Stimulated activated memory B cell treated with anti-CD40 and anti-IgM and Interleukin-4, amounts not matched to agents 10 μg/mL and 1 μg/mL and 100 μg/mL, for 72 hours (primary cell): ENCODE results near the gene GCK.
A peak's percentile ranks its signal among the peaks of the same experiment; 100 is the strongest.

Experiments used
- ATAC-seq: fragments of 150-1000 bp; cut with Tn5 transposase; 2 replicates; pipeline ENCODE4 v1.10.0; 2021
- H3K27ac Mint-ChIP-seq: one replicate; pipeline ENCODE4 v1.8.0; 2022; ENCODE audit warnings: mild to moderate bottlenecking, mixed read lengths
- H3K27me3 Mint-ChIP-seq: one replicate; pipeline ENCODE4 v1.8.0; 2022; ENCODE audit warnings: mixed read lengths
- H3K36me3 Mint-ChIP-seq: one replicate; pipeline ENCODE4 v1.8.0; 2022; ENCODE audit warnings: mixed read lengths
- H3K4me1 Mint-ChIP-seq: one replicate; pipeline ENCODE4 v1.8.0; 2022; ENCODE audit warnings: mixed read lengths
- H3K4me3 Mint-ChIP-seq: one replicate; pipeline ENCODE4 v1.8.0; 2022; ENCODE audit warnings: mild to moderate bottlenecking, moderate library complexity, mixed read lengths
- H3K9me3 Mint-ChIP-seq: one replicate; pipeline ENCODE4 v1.8.0; 2022; ENCODE audit warnings: mixed read lengths

GCK gene

GRCh38 chr7:44196450-44196872, 7.2 kb upstream of the GCK start:
- peaks cover 8% of the 10 kb centered on the region for H3K4me1 Mint-ChIP-seq
- H3K27ac Mint-ChIP-seq = no peak overlapping the region
- H3K9me3 Mint-ChIP-seq = no peaks in the 10 kb centered on the region
- no peak for ATAC-seq
- H3K27me3 Mint-ChIP-seq = peaks cover 18% of the 10 kb centered on the region
- H3K4me3 Mint-ChIP-seq = no peak overlapping the region
- H3K36me3 Mint-ChIP-seq = no peaks in the 10 kb centered on the region

GRCh38 chr7:44195889-44196288, 6.7 kb upstream of the GCK start:
- H3K4me3 Mint-ChIP-seq = no peak overlapping the region
- no peak overlapping the region for H3K27ac Mint-ChIP-seq
- H3K36me3 Mint-ChIP-seq = no peaks in the 10 kb centered on the region
- H3K4me1 Mint-ChIP-seq = peaks cover 7% of the 10 kb centered on the region
- peaks cover 18% of the 10 kb centered on the region for H3K27me3 Mint-ChIP-seq
- no peak for ATAC-seq
- H3K9me3 Mint-ChIP-seq = no peaks in the 10 kb centered on the region

- H3K27me3 Mint-ChIP-seq = peaks cover 18% of the 10 kb centered on the region
Observed at GRCh38 chr7:44194562-44195145, 5.4 kb upstream of the GCK start.

GRCh38 chr7:44194069-44194468, 4.8 kb upstream of the GCK start:
- no peaks in the 10 kb centered on the region for H3K9me3 Mint-ChIP-seq
- H3K36me3 Mint-ChIP-seq = no peaks in the 10 kb centered on the region
- H3K4me3 Mint-ChIP-seq = no peak overlapping the region
- no peak for ATAC-seq
- peaks cover 18% of the 10 kb centered on the region for H3K27me3 Mint-ChIP-seq
- no peak overlapping the region for H3K27ac Mint-ChIP-seq
- peaks cover 7% of the 10 kb centered on the region for H3K4me1 Mint-ChIP-seq

More at GRCh38 chr7:44194562-44195145, 5.4 kb upstream of the GCK start:
- Mint-ChIP-seq H3K36me3 (no peaks in the 10 kb centered on the region), H3K9me3 (no peaks in the 10 kb centered on the region), H3K27ac (no peak overlapping the region), H3K4me1 (peaks cover 7% of the 10 kb centered on the region), H3K4me3 (no peak overlapping the region)
- ATAC-seq = no peak

GRCh38 chr7:44193011-44193802, 4.0 kb upstream of the GCK start:
- no peak for ATAC-seq
- peaks cover 7% of the 10 kb centered on the region for H3K4me1 Mint-ChIP-seq
- no peaks in the 10 kb centered on the region for H3K9me3 Mint-ChIP-seq
- no peaks in the 10 kb centered on the region for H3K36me3 Mint-ChIP-seq
- no peak overlapping the region for H3K4me3 Mint-ChIP-seq
- H3K27ac Mint-ChIP-seq = no peak overlapping the region
- H3K27me3 Mint-ChIP-seq = peaks cover 18% of the 10 kb centered on the region

GRCh38 chr7:44191171-44191570, 1.9 kb upstream of the GCK start:
- H3K4me3 Mint-ChIP-seq = no peak overlapping the region
- H3K27me3 Mint-ChIP-seq = peaks cover 18% of the 10 kb centered on the region
- no peaks in the 10 kb centered on the region for H3K9me3 Mint-ChIP-seq
- no peak for ATAC-seq
- H3K27ac Mint-ChIP-seq = no peak overlapping the region
- H3K36me3 Mint-ChIP-seq = no peaks in the 10 kb centered on the region
- peaks cover 7% of the 10 kb centered on the region for H3K4me1 Mint-ChIP-seq

- H3K9me3 Mint-ChIP-seq = no peaks in the 10 kb centered on the region
- no peak overlapping the region for H3K27ac Mint-ChIP-seq
- no peak for ATAC-seq
- peaks cover 18% of the 10 kb centered on the region for H3K27me3 Mint-ChIP-seq
- no peaks in the 10 kb centered on the region for H3K36me3 Mint-ChIP-seq
- H3K4me3 Mint-ChIP-seq = no peak overlapping the region
- H3K4me1 Mint-ChIP-seq = peaks cover 5% of the 10 kb centered on the region
Observed at GRCh38 chr7:44189993-44190872, 994 bp upstream of the GCK start.

GRCh38 chr7:44188480-44189225, 586 bp downstream of the GCK start:
- no peaks in the 10 kb centered on the region for H3K9me3 Mint-ChIP-seq

GRCh38 chr7:44187636-44188416, 1.4 kb downstream of the GCK start:
- H3K4me3 Mint-ChIP-seq = no peak overlapping the region
- no peaks in the 10 kb centered on the region for H3K36me3 Mint-ChIP-seq
- peaks cover 5% of the 10 kb centered on the region for H3K4me1 Mint-ChIP-seq
- no peaks in the 10 kb centered on the region for H3K9me3 Mint-ChIP-seq
- H3K27ac Mint-ChIP-seq = no peak overlapping the region
- no peak for ATAC-seq
- peaks cover 8% of the 10 kb centered on the region for H3K27me3 Mint-ChIP-seq

More at GRCh38 chr7:44188480-44189225, 586 bp downstream of the GCK start:
- Mint-ChIP-seq H3K27ac (no peak overlapping the region), H3K4me3 (no peak overlapping the region), H3K4me1 (peaks cover 5% of the 10 kb centered on the region), H3K27me3 (peaks cover 12% of the 10 kb centered on the region), H3K36me3 (no peaks in the 10 kb centered on the region)
- no peak for ATAC-seq

- Mint-ChIP-seq H3K36me3 (no peaks in the 10 kb centered on the region), H3K27ac (no peak overlapping the region), H3K9me3 (no peaks in the 10 kb centered on the region), H3K4me1 (peaks cover 5% of the 10 kb centered on the region), H3K4me3 (no peak overlapping the region), H3K27me3 (no peaks in the 10 kb centered on the region)
- no peak for ATAC-seq
Observed at GRCh38 chr7:44186736-44187135, 2.5 kb downstream of the GCK start.

GRCh38 chr7:44185729-44186128, 3.5 kb downstream of the GCK start:
- Mint-ChIP-seq H3K9me3 (no peaks in the 10 kb centered on the region), H3K27ac (no peak overlapping the region)
- peak; percentile 37 for ATAC-seq

GRCh38 chr7:44184873-44185446, 4.3 kb downstream of the GCK start:
- ATAC-seq = peak; percentile 31
- no peak overlapping the region for H3K27ac Mint-ChIP-seq
- H3K27me3 Mint-ChIP-seq = no peaks in the 10 kb centered on the region
- no peaks in the 10 kb centered on the region for H3K36me3 Mint-ChIP-seq
- no peak overlapping the region for H3K4me3 Mint-ChIP-seq
- H3K9me3 Mint-ChIP-seq = no peaks in the 10 kb centered on the region
- H3K4me1 Mint-ChIP-seq = peaks cover 5% of the 10 kb centered on the region

More at GRCh38 chr7:44185729-44186128, 3.5 kb downstream of the GCK start:
- no peaks in the 10 kb centered on the region for H3K36me3 Mint-ChIP-seq
- peaks cover 5% of the 10 kb centered on the region for H3K4me1 Mint-ChIP-seq
- no peaks in the 10 kb centered on the region for H3K27me3 Mint-ChIP-seq
- no peak overlapping the region for H3K4me3 Mint-ChIP-seq

- H3K36me3 Mint-ChIP-seq = no peaks in the 10 kb centered on the region
- no peaks in the 10 kb centered on the region for H3K9me3 Mint-ChIP-seq
- H3K4me1 Mint-ChIP-seq = peaks cover 5% of the 10 kb centered on the region
- no peak overlapping the region for H3K27ac Mint-ChIP-seq
- ATAC-seq = no peak
- peaks cover 4% of the 10 kb centered on the region for H3K27me3 Mint-ChIP-seq
- no peak overlapping the region for H3K4me3 Mint-ChIP-seq
Observed at GRCh38 chr7:44184206-44184872, 4.9 kb downstream of the GCK start.
